ENCODE results near the gene SEMA6B.
A peak's percentile ranks its signal among the peaks of the same experiment; 100 is the strongest.

Gene SEMA6B

DNA sequence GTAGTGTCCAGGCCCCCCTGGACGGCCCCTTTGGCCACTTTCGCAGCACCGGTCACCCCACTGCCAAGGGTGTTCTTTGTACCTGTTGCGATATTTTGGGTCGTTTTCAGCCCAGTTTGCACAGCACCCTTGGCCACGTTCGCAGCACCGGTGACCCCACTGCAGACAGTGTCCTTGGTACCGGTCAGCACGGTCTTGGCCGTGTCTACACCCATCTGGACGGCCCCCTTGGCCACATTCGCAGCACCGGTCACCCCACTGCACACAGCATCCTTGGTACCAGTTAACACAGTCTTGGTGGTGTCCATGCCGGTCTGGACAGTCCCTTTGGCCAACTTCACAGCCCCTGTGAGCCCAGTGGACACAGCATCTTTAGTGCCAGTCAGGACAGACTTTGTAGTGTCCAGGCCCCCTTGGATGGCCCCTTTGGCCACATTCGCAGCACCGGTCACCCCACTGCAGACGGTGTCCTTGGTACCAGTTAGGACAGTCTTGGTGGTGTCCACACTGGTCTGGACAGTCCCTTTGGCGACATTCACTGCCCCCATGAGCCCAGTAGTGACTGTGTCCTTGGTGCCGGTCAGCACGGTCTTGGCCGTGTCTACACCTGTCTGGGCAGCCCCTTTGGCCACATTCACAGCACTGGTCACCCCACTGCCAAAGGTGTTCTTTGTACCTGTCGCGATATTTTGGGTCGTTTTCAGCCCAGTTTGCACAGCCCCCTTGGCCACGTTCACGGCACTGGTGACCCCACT is 48.0 kb downstream of the SEMA6B start:
- CTCF ChIA-PET: no interaction called here
- no peak overlapping the region for H3K27ac ChIP-seq
- POLR2A ChIA-PET (ENCODE audit: low non-redundant PET): no interaction called here
- TF ChIP-seq, protein P1, sequence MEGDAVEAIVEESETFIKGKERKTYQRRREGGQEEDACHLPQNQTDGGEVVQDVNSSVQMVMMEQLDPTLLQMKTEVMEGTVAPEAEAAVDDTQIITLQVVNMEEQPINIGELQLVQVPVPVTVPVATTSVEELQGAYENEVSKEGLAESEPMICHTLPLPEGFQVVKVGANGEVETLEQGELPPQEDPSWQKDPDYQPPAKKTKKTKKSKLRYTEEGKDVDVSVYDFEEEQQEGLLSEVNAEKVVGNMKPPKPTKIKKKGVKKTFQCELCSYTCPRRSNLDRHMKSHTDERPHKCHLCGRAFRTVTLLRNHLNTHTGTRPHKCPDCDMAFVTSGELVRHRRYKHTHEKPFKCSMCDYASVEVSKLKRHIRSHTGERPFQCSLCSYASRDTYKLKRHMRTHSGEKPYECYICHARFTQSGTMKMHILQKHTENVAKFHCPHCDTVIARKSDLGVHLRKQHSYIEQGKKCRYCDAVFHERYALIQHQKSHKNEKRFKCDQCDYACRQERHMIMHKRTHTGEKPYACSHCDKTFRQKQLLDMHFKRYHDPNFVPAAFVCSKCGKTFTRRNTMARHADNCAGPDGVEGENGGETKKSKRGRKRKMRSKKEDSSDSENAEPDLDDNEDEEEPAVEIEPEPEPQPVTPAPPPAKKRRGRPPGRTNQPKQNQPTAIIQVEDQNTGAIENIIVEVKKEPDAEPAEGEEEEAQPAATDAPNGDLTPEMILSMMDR (conservative IDR thresholded peaks at IDR 0.05; ENCODE audit: low read depth): no peak
- DNase-seq (ENCODE audit: low spot score): no peak

DNA sequence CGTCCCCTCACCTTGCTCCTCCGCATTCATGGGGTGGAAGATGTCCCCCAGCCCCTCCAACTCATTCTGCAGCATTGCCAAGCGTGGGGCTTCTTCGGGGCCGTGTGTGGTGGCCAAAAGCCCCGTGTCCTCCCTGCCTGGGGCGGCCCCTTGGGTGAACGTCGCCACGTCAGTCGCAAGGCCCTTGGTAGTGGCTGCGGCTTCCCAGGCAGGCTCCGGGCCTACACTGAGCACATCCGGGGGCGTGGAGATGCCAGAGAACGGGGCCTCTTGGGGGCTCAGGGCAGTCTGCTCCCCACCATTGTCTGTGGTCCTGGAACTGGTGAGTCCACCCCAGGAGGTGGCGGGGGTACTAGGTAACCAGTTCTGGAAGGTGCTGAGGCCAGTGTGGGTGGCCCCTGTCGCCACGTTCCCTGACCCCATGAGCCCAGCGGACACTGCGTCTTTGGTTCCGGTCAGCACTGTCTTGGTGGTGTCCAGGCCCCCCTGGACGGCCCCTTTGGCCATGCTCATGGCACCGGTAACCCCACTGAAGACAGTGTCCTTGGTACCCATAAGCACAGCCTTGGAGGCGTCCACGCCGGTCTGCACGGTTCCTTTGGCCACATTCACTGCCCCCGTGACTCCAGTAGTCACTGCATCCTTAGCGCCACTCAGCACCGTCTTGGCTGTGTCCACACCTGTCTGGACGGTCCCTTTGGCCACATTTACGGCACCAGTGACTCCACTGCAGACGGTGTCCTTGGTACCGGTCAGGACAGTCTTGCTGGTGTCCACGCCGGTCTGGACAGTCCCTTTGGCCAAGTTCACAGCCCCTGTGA is 48.8 kb downstream of the SEMA6B start:
- TF ChIP-seq, protein P1 (conservative IDR thresholded peaks at IDR 0.05; ENCODE audit: low read depth): no peak
- H3K27ac ChIP-seq: no peak overlapping the region
- DNase-seq (ENCODE audit: low spot score): no peak
- POLR2A ChIA-PET (ENCODE audit: low non-redundant PET): no interaction called here
- CTCF ChIA-PET: no interaction called here

DNA sequence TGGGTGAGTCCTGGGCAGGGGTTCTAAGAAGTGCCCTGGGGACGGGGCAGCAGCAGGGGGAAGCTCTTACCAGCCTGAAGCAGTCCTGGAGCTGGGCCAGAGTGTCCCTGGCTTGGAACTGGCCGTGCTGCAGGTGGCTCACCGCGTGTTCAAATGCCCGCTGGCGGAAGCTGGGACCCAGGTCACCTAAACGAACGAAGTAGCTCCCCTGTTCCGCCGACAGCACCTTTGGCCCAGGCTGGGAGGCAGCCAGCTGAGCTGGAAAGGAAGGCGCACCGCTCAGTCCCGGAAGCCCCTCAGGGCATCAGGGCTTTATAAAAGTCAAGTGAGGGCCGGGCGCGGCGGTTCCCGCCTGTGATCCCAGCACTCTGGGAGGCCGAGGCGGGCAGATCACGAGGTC is 50.8 kb downstream of the SEMA6B start:
- no peak overlapping the region for H3K27ac ChIP-seq
- POLR2A ChIA-PET (ENCODE audit: low non-redundant PET): no interaction called here
- DNase-seq (ENCODE audit: low spot score): no peak
- CTCF ChIA-PET: interaction anchor here (0.6 to 1.0 kb wide), 2 partner anchors 18 to 38 kb away, joined by 3 to 4 read pairs; no protein-coding TSS in a partner anchor
- TF ChIP-seq, protein P1 (conservative IDR thresholded peaks at IDR 0.05; ENCODE audit: low read depth): no peak

DNA sequence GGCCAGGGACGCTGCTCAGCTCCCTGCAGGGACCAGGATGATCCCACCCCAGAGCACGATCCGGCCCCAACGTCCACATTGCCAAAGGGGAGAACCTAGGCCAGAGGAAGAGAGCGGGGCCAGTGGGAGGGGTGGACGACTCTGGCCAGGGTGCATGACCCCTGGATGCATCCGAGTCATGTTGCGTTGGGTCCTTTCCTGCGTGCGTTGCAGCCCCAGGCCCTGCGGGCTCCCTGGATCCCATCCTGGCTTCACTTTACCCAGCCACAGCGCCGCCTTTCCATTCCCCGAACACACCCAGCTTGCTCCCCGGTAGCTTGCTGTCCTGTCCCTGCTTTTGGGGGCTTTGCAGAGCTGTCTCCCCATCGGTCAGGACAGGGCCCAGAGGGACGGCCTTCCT is 51.7 kb downstream of the SEMA6B start:
- 0 out of 2 replicates have a peak overlapping the region, but pooled peaks have one; percentile 37 for H3K27ac ChIP-seq
- ChIA-PET CTCF (no interaction called here), POLR2A (ENCODE audit: low non-redundant PET) (interaction anchor here (0.6 kb wide), 1 partner anchor 46 kb away, joined by 3 read pairs; no protein-coding TSS in a partner anchor)
- no peak for DNase-seq (ENCODE audit: low spot score)
- TF ChIP-seq, protein P1 (conservative IDR thresholded peaks at IDR 0.05; ENCODE audit: low read depth): no peak

DNA sequence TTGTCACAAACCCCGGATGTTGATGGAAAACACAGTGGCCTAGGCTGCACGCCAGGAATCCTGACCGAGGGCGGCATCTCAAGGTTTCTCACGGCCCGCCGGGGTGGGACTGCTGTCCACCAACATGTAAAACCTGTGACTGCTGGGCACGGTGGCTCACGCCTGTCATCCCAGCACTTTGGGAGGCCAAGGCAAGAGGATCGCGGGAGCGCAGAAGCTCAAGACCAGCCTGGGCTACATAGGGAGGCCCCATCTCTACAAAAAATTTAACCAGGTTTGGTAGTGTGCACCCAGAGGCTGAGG is 52.4 kb downstream of the SEMA6B start:
- H3K27ac ChIP-seq: 0 out of 2 replicates have a peak overlapping the region, but pooled peaks have one; percentile 37
- DNase-seq (ENCODE audit: low spot score): no peak
- CTCF ChIA-PET: no interaction called here
- POLR2A ChIA-PET (ENCODE audit: low non-redundant PET): interaction anchor here (0.6 kb wide), 1 partner anchor 45 kb away, joined by 3 read pairs; no protein-coding TSS in a partner anchor
- TF ChIP-seq, protein P1 (conservative IDR thresholded peaks at IDR 0.05; ENCODE audit: low read depth): no peak

DNA sequence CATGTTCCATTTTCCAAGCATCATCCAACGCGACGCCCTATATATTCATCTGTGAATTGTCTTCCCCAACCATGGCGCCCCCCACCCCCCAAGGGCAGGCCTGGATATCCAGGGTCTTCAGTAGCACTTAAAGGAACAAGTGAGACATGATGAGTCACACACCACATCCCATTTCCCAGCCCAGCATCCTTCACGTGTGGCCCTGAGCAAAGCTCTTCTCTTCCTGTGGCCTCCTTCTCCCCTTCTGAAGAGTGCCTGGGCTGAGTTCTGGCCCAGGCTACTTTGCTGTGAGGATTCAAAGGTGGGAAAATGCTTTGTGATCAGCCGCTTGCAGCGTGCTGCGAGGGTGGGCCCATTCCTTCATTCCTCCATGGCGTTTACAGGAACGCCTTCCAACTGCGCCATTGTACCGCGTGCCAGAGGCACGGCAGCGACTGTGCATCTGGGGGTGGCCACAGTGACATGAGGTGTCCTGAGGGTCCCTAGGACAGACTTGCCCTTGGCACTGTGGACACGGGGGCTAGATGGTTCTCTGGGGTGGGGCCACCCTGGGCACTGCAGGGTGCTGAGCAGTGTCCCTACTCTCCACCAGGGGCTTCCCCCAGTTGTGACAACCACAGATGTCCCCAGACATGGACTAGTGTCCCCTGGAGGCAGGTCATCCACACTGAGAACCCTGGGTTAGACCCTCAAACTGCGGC is 52.9 kb downstream of the SEMA6B start:
- ChIA-PET POLR2A (ENCODE audit: low non-redundant PET) (no interaction called here), CTCF (no interaction called here)
- peak; percentile 49 for DNase-seq (ENCODE audit: low spot score)
- peak overlapping the region; percentile 37 for H3K27ac ChIP-seq
- TF ChIP-seq, protein P1 (conservative IDR thresholded peaks at IDR 0.05; ENCODE audit: low read depth): no peak
